Smooth muscle cell (in vitro differentiated cells): ENCODE measurements around the gene SREBF2. TPM values are rescaled to one million over a fixed set of nuclear protein-coding genes. Genes with fewer than 3 reads are reported as not detected.

Source experiments
- DNase-seq: peaks from one replicate; lab custom pipeline; 2025; ENCODE audit not compliant: unreplicated experiment; lab: John Stamatoyannopoulos, UW
- H2AFZ ChIP-seq: fragments of 200-600 bp; sonication (generic); 2 replicates; pipeline ENCODE4 v1.6.0; 2016; ENCODE audit warnings: antibody characterized with exemption, low read depth, mild to moderate bottlenecking
- H3F3A ChIP-seq: fragments of 200-600 bp; sonication (generic); 2 replicates; pipeline ENCODE4 v1.6.0; 2017; ENCODE audit warnings: antibody characterized with exemption, low read depth
- H3K27ac ChIP-seq: fragments of 200-600 bp; sonication (generic); 2 replicates; pipeline ENCODE4 v1.5.1; 2016; ENCODE audit warnings: low read depth, mild to moderate bottlenecking
- H3K27me3 ChIP-seq: fragments of 200-600 bp; sonication (generic); 2 replicates; pipeline ENCODE4 v1.6.1; 2016; ENCODE audit warnings: low read depth, mild to moderate bottlenecking
- H3K36me3 ChIP-seq: fragments of 200-600 bp; sonication (generic); 2 replicates; pipeline ENCODE4 v1.5.1; 2016; ENCODE audit warnings: low read depth
- H3K4me1 ChIP-seq: fragments of 200-600 bp; sonication (generic); 2 replicates; pipeline ENCODE4 v1.5.1; 2016; ENCODE audit warnings: low read depth
- H3K4me2 ChIP-seq: fragments of 200-600 bp; sonication (generic); 2 replicates; pipeline ENCODE4 v1.6.0; 2016; ENCODE audit warnings: mild to moderate bottlenecking
- H3K4me3 ChIP-seq: fragments of 200-600 bp; sonication (generic); 2 replicates; pipeline ENCODE4 v1.5.1; 2016; ENCODE audit warnings: mild to moderate bottlenecking
- H3K79me2 ChIP-seq: fragments of 200-600 bp; sonication (generic); 2 replicates; pipeline ENCODE4 v1.6.0; 2016; ENCODE audit warnings: low read depth, mild to moderate bottlenecking
- H3K9ac ChIP-seq: fragments of 200-600 bp; sonication (generic); 2 replicates; pipeline ENCODE4 v1.6.0; 2016; ENCODE audit warnings: low read depth
- H3K9me3 ChIP-seq: fragments of 200-600 bp; sonication (generic); replicated peaks from 2 replicates; pipeline ENCODE4 v1.5.1; 2016; ENCODE audit warnings: low read depth
- H4K20me1 ChIP-seq: fragments of 200-600 bp; sonication (generic); 2 replicates; pipeline ENCODE4 v1.6.0; 2016; ENCODE audit warnings: low read depth
- CTCF ChIP-seq: fragments of 200-600 bp; sonication (generic); IDR thresholded peaks from 2 replicates; pipeline ENCODE4 v1.5.1; 2017; ENCODE audit warnings: borderline replicate concordance, mild to moderate bottlenecking, antibody characterized with exemption; ENCODE audit not compliant: insufficient read depth, poor library complexity, severe bottlenecking
- WGBS: methylation state at CpG from one replicate; pipeline ENCODE4 v1.1.7; 2016; ENCODE audit warnings: low lambda C conversion rate; 5-methylcytosine and 5-hydroxymethylcytosine counted together
- polyA plus RNA-seq: library from polyadenylated mRNA; unstranded; fragments of >200 nt; fragmentation: Nextera tagmentation; extraction: Ambion mirVana; gene quantifications from 2 replicates; pipeline ENCODE4 v1.2.1, GENCODE V29; 2016
- total RNA-seq: library from RNA; depleted of rRNA; stranded (reverse); fragments of >200 nt; gene quantifications from 2 replicates; pipeline ENCODE4 v1.2.3, GENCODE V29; 2014

SREBF2 gene
- total and polyA plus RNA-seq, 2 experiments from 2014 or later, result 62.9 to 78.2 TPM

GRCh38 chr22:41870786-41871185 lies 37.9 kb downstream of the SREBF2 start:
- H3K4me1 ChIP-seq, result no peaks in the 10 kb centered on the region
- no peak overlapping the region for H3K4me2 ChIP-seq
- no peaks in the 10 kb centered on the region for H3F3A ChIP-seq
- no peak overlapping the region for H3K9ac ChIP-seq
- WGBS, result 98% methylated on average over 4 of the region's 4 CpGs
- no peak overlapping the region for H2AFZ ChIP-seq
- peaks cover 20% of the 10 kb centered on the region for H3K79me2 ChIP-seq
- DNase-seq, result no peak
- H3K36me3 ChIP-seq, result peaks cover 31% of the 10 kb centered on the region
- no peaks in the 10 kb centered on the region for H3K27me3 ChIP-seq
- H3K27ac ChIP-seq, result no peak overlapping the region
- no peak overlapping the region for H3K4me3 ChIP-seq
- H3K9me3 ChIP-seq, result no peaks in the 10 kb centered on the region
- peaks cover 88% of the 10 kb centered on the region for H4K20me1 ChIP-seq
- TF ChIP-seq CTCF, result no peak

DNA sequence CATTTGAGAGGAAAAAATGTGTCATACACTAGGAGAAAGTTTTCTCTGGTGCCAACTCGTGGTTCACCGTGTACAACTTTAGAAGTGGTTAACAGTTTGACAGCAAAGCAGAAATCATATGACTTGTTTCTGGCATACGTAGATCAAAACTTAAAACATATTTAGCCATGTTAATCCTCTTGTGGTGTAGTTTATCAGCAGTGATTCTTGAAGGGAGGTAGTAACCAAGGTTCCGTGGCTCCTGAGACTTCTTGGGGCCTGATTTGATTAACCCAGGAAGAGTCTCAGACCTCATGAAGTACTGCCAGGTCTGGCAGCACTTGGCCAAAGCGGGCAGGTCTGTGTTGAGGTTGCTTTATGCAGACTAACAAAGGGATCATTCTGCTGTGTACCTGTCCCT lies 40.5 kb downstream of the SREBF2 start:
- H3K9ac ChIP-seq, result no peak overlapping the region
- no peak overlapping the region for H3K4me3 ChIP-seq
- no peak overlapping the region for H3K4me2 ChIP-seq
- H3K27me3 ChIP-seq, result no peaks in the 10 kb centered on the region
- peaks cover 5% of the 10 kb centered on the region for H3K79me2 ChIP-seq
- DNase-seq, result no peak
- peaks cover 78% of the 10 kb centered on the region for H4K20me1 ChIP-seq
- H2AFZ ChIP-seq, result no peak overlapping the region
- no peaks in the 10 kb centered on the region for H3K9me3 ChIP-seq
- WGBS, result 68% methylated on average over 5 of the region's 5 CpGs
- no peaks in the 10 kb centered on the region for H3F3A ChIP-seq
- H3K27ac ChIP-seq, result peak overlapping the region; percentile 11
- H3K36me3 ChIP-seq, result peaks cover 23% of the 10 kb centered on the region
- no peak for TF ChIP-seq CTCF
- H3K4me1 ChIP-seq, result no peaks in the 10 kb centered on the region

DNA sequence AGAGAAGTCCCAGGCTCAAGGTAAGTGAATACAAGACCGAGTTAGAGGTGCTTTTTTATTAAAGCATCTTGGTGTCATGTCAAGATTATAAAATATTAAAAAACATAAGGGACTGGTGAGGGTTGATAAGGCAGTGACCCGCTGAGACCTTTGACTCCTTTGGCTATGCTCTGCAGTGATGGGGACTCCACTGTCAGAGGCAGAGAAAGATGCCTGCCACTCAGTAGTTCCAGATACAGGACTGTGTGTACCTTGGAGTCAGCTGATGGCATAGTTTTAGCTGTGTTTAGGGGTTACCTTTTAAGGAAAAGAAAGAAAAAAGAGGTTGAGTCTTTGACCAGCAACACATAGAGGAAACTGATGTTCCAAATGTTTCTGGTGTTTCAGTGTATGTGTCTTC lies 41.2 kb downstream of the SREBF2 start:
- 100% methylated on average over 2 of the region's 2 CpGs for WGBS
- H4K20me1 ChIP-seq, result peaks cover 78% of the 10 kb centered on the region
- H3K9ac ChIP-seq, result no peak overlapping the region
- DNase-seq, result no peak
- H3F3A ChIP-seq, result no peaks in the 10 kb centered on the region
- no peak overlapping the region for H2AFZ ChIP-seq
- H3K36me3 ChIP-seq, result peaks cover 17% of the 10 kb centered on the region
- no peak overlapping the region for H3K4me3 ChIP-seq
- no peak overlapping the region for H3K4me2 ChIP-seq
- H3K27ac ChIP-seq, result no peak overlapping the region
- no peaks in the 10 kb centered on the region for H3K79me2 ChIP-seq
- no peaks in the 10 kb centered on the region for H3K27me3 ChIP-seq
- TF ChIP-seq CTCF, result no peak
- H3K4me1 ChIP-seq, result no peaks in the 10 kb centered on the region
- no peaks in the 10 kb centered on the region for H3K9me3 ChIP-seq

DNA sequence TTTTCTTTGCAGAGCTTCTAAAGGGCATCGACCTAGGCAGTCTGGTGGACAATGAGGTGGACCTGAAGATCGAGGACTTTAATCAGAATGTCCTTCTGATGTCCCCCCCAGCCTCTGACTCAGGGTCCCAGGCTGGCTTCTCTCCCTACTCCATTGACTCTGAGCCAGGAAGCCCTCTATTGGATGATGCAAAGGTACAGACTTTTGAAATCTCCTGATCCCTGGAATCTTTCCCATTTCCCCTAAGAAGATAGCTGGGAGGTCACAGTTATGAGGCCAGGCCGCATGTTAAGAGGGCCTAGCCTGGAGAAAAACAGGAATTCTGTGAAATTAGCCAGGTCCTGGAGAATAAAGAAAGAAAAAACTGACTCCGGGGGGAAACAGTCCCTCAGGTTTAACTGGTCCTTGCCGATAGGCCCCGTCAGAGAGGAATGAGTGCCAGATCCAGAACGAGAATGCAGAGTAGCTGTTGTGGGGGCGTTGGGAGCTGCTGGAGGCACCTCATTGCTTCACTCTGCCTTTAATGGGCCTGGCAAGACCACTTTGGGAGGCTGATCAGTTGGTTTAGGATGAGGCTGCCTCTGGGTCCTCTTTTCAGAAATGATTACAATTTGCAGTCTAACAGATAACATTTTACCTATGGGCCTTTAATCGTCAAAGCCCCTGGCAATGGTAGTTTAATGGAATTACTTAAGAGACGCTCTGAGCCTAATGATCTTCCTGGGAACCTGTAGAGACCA lies 42.8 kb downstream of the SREBF2 start:
- Histone ChIP-seq H3K27me3 (no peaks in the 10 kb centered on the region), H3K4me2 (no peak overlapping the region), H3K9ac (no peak overlapping the region), H3K4me1 (no peaks in the 10 kb centered on the region), H3K36me3 (peaks cover 17% of the 10 kb centered on the region), H3F3A (no peaks in the 10 kb centered on the region), H4K20me1 (peaks cover 75% of the 10 kb centered on the region), H3K79me2 (no peaks in the 10 kb centered on the region), H3K9me3 (no peaks in the 10 kb centered on the region), H3K4me3 (no peak overlapping the region), H2AFZ (no peak overlapping the region), H3K27ac (no peak overlapping the region)
- DNase-seq, result no peak
- WGBS, result 89% methylated on average over 10 of the region's 10 CpGs
- no peak for TF ChIP-seq CTCF
